ENCODE measurements around the gene FUT3. TPM values are rescaled to one million over a fixed set of nuclear protein-coding genes. Genes with fewer than 3 reads are reported as not detected.

FUT3 gene
- total RNA-seq, 1 donor from 2014 or later, result not detected

- Histone ChIP-seq H3K9me3 (no peaks in the 10 kb centered on the region), H3K36me3 (no peaks in the 10 kb centered on the region), H3K27ac (no peak overlapping the region), H3K4me3 (no peak overlapping the region), H3K27me3 (peaks cover 10% of the 10 kb centered on the region), H3K4me1 (peaks cover 0 to 5% of the 10 kb centered on the region in 2 donors)
- no peak for TF ChIP-seq CTCF (IDR thresholded peaks at IDR 0.05)
- intact Hi-C loops (cut with DNase I), result no loop called here
- DNase-seq (ENCODE audit: low spot score in 2 of 2), result no peak
These were observed 20.1 kb downstream of the FUT3 start for GRCh38 chr19:5831159-5831558.

- H3K36me3 ChIP-seq, result no peaks in the 10 kb centered on the region
- intact Hi-C loops (cut with DNase I), result no loop called here
- no peak overlapping the region for H3K27ac ChIP-seq
- H3K4me3 ChIP-seq, result peak overlapping the region in 1 of 2 donors; percentile 61
- H3K9me3 ChIP-seq, result no peaks in the 10 kb centered on the region
- no peak for TF ChIP-seq CTCF (IDR thresholded peaks at IDR 0.05)
- peaks cover 0 to 5% of the 10 kb centered on the region in 2 donors for H3K4me1 ChIP-seq
- DNase-seq (ENCODE audit: low spot score in 2 of 2), result no peak
- H3K27me3 ChIP-seq, result peaks cover 10% of the 10 kb centered on the region
These were observed 21.5 kb downstream of the FUT3 start for GRCh38 chr19:5829567-5830310.

GRCh38 chr19:5828661-5829566 is 22.3 kb downstream of the FUT3 start:
- no peak for DNase-seq (ENCODE audit: low spot score in 2 of 2)

GRCh38 chr19:5827891-5828660 is 23.2 kb downstream of the FUT3 start:
- no peaks in the 10 kb centered on the region for H3K36me3 ChIP-seq
- intact Hi-C loops (cut with DNase I), result no loop called here
- TF ChIP-seq CTCF (IDR thresholded peaks at IDR 0.05), result no peak
- DNase-seq (ENCODE audit: low spot score in 2 of 2), result peak; percentile 49 to 91
- H3K27ac ChIP-seq, result peak overlapping the region in 1 of 2 donors; percentile 25
- peaks cover 0 to 5% of the 10 kb centered on the region in 2 donors for H3K4me1 ChIP-seq
- H3K27me3 ChIP-seq, result peaks cover 10% of the 10 kb centered on the region
- peak overlapping the region; percentile 54 to 61 for H3K4me3 ChIP-seq
- no peaks in the 10 kb centered on the region for H3K9me3 ChIP-seq

More at GRCh38 chr19:5828661-5829566, 22.3 kb downstream of the FUT3 start:
- Histone ChIP-seq H3K9me3 (no peaks in the 10 kb centered on the region), H3K27ac (peak overlapping the region in 1 of 2 donors; percentile 25), H3K36me3 (no peaks in the 10 kb centered on the region), H3K4me1 (peaks cover 0 to 5% of the 10 kb centered on the region in 2 donors), H3K4me3 (peak overlapping the region; percentile 54 to 61), H3K27me3 (peaks cover 10% of the 10 kb centered on the region)
- intact Hi-C loops (cut with DNase I), result no loop called here
- no peak for TF ChIP-seq CTCF (IDR thresholded peaks at IDR 0.05)

- DNase-seq (ENCODE audit: low spot score in 2 of 2), result no peak
- H3K27me3 ChIP-seq, result peaks cover 10% of the 10 kb centered on the region
- no peaks in the 10 kb centered on the region for H3K9me3 ChIP-seq
- peaks cover 0 to 5% of the 10 kb centered on the region in 2 donors for H3K4me1 ChIP-seq
- TF ChIP-seq CTCF (IDR thresholded peaks at IDR 0.05), result no peak
- peak overlapping the region; percentile 54 to 61 for H3K4me3 ChIP-seq
- no peak overlapping the region for H3K27ac ChIP-seq
- intact Hi-C loops (cut with DNase I), result no loop called here
- H3K36me3 ChIP-seq, result no peaks in the 10 kb centered on the region
These were observed 23.8 kb downstream of the FUT3 start for GRCh38 chr19:5827342-5827890.

All from ascending aorta (tissue), 2 donors.